Stimulated activated CD4-positive, alpha-beta T cell treated with anti-CD3 and anti-CD28 coated beads, Interleukin-12 subunit alpha, Interleukin-12 subunit beta, amount 100 ng/mL, for 24 hours (primary cell): Measurements from ENCODE around the gene EPOP.

Source experiments
- DNase-seq, 2 experiments: peaks; one replicate each; pipeline ENCODE4 v3.0.0-alpha.2; 2020; ENCODE audit warnings: low read depth in 2 of 2

Gene EPOP

DNA sequence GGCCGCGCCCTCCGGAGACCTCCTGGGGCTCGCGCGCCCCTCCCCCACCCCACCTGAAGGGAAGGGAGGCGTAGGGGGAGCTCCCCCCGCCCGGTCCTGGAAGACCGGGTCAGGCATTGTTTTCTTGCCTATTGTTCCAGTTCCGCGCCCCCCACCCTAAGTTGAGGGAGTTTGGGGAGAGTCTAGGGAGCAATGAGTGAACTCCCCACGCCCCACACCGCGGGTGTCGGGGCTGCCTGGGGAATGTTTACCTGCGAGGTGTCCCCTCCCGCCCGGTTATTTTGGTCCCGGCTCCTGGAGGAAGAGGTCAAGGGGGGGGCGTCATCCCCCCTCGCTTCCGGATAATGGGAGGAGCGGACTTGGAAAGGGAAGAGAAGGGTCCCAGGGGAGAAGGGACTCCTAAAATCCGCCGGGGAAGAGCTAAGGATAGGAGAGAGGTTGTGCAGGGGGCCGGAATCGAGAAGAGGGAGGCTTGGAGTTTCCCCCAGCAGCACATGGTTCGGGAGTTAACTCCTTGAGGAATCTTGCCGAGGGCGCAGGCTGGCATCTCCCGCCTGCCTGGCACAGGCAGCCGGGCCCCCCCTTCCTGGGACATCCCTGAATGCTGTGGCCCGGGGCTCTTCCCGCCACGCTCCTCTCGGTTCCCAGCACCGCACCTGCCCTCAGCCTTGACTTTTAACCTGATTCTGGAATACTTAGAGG lies 31.2 kb upstream of the EPOP start:
- DNase-seq: no peak

DNA sequence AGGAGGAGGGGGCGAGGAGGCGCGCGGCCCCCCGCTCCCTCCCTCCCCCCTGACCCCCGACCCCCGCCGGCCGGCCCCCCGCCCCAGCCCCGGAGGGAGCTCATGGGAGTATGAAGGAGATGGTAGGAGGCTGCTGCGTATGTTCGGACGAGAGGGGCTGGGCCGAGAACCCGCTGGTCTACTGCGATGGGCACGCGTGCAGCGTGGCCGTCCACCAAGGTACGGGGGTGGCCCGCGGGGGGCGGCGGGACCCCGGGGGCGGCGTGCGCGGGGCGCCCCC lies 30.7 kb upstream of the EPOP start:
- no peak for DNase-seq

DNA sequence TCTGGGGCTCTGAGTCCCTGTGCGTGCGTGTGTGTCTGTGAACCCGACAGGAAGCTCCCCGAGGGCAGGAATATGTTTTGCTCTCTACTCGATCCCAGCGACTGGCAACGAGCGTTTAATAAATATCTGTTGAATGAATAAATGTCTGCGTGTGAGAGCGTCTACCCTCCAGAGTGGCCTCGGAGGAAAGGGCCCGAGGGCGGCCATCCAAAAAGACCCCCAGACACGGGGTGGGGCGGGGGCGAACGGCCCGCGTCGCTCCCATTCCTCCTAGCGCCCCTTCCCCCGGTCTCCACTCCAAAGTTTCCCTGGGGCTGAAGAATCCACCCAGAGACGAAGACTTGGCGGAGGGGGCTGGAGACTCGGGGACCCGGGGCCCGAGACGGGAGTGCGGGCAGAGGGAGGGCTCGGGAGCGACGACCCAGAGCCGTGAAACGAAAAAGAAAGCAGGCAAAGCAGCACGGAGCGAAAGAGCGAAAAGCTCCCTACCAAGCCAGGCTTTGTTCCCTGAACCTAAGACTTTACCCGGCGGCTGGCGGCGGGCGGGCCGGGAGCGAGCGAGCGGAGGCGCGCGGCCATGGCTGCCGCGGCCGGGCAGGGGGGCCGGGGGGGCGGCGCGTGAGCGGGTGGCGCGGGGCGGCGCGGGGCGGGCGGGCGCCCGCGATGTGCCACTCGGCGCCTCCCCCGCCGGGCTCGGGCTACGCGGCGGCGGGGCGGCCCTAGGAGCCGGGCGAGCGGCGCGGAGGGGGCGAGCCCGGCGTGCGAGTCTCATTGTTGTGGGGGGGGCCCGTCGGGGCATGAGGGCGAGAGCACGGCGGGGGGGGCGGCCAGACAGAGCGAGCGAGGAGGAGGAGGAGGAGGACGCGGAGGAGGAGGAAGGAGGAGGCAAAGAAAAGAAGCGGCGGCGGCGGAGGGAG lies 30.1 kb upstream of the EPOP start, which contains the start of gene MLLT6:
MLLT6 (plus strand) TSS at position 668 of the 917 bp plus-strand sequence. CDS start 360 bp downstream, outside the sequence.
- DNase-seq: peak; percentile 52 to 62

DNA sequence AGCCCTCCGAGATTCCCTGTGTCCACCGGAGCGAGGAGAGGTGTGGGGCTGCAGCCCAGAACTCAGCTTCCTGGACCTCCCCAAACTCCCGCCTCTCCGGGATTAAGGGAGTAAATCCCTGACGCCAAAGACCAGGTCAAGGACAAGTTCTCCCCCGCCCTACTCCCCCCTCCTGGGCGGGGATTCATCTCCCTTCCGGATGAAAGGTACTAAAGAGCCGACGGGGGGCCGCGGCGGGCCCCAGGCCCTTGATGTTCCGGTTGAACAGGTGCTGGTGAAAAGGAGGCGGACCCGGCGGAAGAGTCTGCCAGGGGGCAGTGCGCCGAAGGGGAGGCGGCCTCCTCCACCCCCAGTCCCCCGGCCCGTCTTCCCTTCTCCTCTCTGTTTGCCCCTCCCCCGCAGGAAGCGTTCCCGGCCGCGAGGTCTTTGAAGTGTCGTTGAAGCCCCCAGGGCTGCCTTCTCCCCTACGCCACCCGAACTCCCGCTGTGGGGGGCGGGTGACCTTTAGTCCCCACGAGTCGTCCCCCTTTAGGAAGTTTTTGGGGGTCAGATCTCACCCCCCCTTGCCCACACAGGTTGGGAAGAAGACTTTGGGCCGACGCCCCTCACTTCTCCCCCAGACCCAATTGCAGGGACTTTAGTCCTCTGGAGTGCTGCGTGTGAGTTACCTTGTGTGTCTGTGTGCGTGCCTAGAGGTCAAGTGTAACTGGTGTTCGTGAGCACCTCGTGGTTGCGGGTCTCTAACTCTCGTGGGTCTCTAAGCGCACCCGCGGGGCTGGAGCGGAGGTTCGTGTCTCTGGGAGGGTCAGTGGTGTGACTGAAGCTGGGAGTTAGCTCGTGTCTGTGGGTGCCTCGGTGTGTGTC lies 29.2 kb upstream of the EPOP start:
- DNase-seq: peak; percentile 76 to 92

DNA sequence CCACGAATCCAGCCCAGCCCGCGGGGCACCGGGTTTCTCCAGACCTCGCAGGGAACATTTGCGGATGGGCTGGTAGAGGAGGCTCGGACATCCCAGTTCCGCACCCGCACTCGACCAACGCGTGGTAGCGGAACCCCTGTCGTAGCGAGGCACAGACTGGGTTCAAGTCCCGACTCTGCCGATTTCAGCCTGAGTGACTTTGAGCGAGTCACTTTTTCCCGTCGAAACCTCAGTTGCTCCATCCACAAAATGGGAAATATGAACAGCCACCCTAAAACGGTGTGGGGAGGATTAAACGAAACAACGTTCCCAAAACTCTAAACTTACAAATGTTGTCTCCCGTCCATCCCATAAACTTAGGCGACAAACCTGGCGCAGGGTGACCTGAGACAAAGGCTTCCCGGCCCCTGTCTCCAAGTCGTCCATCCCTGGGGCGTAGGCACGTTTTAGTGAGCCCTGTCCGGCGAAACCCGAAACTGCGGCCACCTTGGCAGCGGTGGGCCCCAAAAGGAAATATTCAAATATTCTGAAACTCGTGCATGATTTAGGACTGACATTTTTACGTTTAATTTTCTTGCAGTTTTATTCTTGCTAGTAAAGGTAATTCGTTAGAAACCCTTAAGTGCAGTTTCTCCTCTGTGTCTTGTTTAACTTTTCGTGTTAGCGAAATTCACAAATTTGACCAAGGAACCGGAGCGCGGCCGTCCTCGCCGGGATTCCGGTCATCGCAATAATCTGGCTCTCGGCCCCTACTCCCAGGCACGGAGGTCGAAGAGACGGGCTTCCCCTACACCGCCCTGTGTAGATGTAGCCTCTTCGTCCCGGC lies 28.4 kb upstream of the EPOP start:
- peak in 1 of 2 experiments; percentile 28 for DNase-seq

DNA sequence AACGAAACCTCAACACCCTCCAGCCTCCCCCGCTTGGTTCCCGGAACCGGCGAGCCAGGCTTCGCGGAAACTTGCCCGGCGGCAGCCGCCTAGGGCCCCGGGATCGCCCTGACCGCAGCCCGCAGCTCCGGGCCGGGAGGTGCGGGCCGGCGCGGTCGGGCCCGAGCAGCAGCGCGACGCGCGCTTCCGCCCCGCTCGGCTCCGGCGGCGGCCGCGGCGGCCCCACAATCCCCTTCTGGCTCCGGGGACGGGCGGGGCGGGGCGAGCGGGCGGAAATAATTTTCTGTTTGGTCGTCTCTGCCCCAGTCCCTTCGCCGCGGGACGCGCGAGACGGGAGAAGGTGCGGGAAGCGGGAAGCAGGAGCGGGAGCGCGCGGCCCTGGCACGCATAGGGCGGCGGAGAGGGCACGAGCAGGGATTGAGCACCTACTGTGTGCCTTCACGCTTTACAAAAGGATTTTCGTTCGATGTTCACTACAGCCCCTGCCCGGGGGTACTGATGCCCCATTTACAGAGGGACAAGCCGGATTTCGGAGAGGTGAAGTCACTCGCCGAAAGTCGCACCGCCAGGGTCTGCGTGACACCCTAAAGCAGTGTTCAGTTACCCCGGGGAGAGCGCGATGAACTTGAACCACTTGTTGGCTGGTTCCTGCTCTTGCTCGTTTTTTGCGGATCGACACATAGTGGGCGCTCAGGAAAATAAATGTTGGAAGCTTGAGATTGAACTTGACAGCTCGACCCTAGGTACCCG lies 27.6 kb upstream of the EPOP start:
- DNase-seq: peak; percentile 69 to 74

DNA sequence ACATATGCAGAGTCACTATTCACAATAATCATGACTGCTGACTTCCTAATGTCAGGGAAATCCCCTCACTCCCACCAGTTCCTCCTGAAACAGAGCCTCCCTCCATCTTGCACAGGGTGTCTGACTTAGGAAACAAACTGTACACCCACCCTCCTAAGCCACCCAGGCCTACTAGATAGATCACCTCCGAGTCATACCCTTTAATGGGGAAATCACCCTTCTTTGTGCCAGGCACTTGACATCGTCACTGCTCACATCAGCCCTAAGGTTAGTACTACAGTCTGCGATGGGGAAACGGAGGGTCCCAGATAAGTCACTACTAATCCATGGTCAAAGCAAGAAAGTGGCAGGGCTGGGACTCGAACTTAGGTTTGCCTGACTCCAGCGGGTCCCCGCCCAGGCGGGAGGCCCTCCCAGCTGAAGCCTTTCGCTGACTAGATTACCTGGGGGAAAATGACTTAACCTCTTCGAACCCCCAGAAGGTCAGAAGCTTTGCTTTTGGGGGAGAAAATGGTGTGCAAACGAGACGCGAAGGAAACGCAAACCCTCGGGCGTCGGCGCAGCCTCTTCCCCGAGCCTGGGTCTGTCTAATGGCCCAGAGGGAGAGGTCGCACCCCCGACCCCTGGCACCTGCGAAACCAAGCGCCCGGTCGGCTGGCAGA lies 26.9 kb upstream of the EPOP start:
- DNase-seq: peak; percentile 74 to 83

DNA sequence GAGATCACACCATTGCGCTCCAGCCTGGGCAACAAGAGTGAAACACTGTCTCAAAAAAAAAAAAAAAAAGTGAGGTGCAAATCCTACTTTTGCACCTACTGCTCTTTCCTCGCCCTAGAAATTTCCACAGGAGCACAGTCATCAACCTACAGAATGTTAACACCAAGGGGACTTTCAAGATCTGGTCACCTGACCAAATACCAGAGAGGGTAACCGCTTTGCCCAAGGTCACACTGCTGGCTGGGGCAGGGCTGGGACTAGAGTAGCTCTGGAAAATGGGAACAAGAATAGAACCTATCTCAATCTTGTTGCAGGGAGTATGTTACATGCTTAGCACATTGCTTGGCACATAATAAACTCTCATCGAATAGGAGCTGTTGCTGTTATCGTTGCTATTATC lies 24.0 kb upstream of the EPOP start:
- no peak for DNase-seq

DNA sequence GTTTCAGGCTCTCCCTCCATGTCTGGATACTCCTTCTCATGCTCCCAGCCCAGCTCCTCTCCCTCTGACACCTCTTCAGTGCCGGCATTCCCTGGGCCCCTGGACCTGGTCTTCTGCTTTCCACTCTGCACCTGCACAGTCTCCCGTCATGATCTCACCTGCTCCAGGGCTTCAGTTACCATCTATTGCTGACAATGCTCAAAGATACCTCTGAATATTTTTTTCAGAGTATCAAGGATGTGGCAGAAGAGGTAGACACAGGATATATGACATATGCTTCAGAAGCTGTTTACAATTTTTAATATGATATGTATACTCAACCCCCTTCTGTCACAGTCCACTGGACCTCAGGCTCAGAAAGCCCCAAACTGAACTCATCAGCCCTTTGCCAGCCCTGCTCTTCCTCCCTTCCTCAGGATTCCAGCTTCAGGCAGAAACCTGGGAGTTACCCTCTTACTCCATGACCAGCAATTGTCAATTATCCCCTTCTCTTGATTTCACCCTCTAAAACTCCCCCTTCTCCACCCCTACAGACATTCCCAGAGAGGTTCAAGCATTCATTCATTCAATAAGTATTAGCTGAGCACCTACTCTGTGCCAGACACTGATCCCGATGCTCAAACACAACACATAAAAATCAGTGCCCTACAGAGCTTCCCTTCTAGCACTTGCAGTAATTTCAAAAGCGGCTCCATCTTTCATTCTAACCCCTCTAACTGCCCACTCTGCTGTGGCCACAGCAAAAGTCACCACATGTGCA lies 22.5 kb upstream of the EPOP start:
- no peak for DNase-seq

DNA sequence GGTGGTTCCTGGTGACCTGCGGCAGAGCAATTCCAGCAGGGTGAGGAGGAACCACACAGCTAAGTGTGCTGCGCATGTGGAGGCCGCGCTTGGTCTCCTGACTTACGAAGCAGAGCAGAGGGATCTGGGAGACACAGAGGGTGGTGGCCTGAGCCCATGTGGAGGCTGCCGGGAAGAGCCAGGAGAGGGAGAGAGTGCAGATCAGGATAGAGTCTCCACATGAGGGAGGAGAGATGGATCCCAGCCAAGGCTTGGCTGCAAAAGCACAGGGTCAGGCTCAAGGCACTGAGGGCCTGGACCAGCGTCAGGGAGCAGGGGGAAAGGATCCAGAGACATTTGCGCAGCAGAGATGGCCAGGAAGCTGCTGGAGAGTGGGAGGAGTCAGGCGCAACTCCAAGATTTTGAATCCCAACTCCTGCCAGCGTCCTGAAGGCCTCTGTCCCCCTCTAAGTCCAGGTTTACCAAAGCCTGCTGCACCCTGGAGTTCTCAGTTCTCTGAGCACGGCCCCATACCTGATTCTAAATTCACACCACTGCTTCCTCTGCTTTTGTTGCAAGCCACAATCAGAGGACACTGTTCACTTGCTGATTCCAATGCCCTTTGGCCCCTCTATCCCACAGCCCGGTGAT lies 19.1 kb upstream of the EPOP start:
- DNase-seq: no peak

DNA sequence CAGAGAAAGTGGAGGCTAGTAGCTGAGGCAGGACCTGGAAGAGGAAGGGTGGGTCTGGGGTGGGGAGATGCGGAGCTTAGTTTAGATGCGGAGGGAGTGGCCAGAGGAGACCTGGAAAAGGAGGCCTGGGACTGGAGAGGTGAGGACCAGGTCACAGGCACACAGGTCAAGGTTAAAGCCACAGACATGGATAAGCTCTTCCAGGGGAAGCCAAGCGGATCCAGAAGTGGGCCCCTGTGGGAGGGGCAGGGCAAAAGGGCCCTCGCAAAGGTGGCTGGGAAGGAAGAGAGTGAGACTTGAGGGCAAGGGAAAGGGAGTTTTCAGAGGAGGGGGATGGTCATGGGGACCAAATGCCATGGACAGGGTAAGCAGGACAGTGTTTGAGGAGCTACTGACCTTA lies 16.4 kb upstream of the EPOP start:
- no peak for DNase-seq

DNA sequence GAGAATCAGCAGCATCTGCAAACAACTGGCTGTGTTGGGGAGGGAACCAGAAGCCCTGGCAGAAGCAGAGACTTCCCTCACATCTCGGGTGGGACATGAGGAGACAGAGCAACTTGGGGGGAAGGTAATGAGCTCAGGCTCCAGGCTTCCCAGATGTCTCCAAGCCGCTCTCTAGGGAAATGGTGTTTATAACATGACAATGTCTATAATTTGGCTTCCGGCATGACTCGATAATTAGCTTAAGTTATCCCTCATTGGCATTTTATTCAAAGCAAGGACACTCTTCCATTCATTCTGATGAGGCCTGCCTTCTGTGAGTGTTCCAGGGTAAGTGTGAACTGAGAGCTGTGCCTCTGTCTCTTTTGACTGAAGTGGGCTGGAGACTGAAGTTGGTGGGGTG lies 15.6 kb upstream of the EPOP start:
- DNase-seq: no peak

DNA sequence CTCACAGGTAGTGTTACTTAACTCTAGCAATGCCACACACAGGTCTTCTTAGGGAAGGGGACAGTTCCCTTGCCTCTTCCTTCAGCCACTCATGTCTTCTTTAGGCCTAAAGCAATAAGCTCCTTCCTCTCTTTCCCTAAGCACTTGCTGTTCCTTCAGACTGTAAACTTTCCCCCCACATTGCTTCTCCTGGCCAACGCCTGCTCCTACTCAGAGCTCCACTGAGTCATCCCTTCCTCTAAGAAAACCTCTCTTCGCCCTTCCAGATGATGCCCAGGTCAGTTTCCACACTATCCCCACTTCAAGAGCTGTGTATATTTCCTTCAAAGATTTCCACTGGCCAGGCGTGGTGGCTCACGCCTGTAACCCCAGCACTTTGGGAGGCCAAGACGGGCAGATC lies 12.5 kb upstream of the EPOP start:
- no peak for DNase-seq

DNA sequence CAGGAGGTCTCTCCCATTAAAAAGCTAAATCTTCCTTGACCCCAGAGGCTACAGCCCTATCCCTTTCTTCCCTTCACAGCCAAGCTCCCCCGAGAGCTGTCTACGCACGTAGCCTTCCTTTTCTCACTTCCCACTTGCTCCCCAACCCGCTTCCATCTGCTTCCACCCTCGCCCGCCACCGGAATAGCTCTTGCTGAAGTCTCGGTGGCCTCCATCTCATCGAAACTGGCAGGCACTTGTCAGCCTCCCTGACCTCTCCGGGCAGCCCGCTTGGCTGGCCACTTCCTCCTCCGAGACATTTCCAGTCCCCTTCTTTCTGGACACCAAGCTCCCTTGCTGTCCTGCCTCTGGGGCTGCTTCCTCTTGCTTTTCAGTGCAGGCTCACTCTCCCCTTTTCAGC lies 10.7 kb upstream of the EPOP start:
- no peak for DNase-seq

DNA sequence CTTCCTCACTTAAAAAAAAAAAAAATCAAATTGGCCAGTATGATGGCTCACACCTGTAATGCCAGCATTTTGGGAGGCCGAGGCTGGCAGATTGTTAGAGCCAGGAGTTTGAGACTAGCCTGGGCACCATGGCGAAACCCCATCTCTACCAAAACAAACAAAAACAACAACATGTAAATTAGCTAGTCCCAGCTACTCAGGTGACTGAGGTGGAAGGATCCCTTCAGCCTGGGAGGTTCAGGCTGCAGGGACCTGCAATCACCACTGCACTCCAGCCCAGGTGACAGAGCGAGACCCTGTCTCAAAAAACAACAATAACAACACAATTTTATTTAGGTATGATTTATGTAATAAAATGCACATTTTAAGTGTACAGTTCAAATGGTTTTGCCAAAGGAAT lies 6.3 kb upstream of the EPOP start:
- DNase-seq: no peak

DNA sequence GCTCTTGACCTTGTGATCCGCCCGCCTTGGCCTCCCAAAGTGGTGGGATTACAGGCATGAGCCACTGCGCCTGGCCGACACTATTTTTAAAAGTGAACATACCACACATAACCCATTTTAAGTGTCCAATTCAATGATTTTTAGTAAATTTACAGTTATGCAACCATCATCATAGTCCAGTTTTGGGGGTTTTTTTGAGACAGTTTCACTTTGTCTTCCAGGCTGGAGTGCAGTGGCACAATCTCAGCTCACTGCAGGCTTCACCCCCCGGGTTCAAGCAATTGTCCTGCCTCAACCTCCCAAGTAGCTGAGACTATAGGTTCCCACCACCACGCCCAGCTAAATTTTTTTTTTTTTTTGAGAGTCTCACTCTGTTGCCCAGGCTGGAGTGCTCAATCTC lies 3.1 kb upstream of the EPOP start:
- DNase-seq: no peak

DNA sequence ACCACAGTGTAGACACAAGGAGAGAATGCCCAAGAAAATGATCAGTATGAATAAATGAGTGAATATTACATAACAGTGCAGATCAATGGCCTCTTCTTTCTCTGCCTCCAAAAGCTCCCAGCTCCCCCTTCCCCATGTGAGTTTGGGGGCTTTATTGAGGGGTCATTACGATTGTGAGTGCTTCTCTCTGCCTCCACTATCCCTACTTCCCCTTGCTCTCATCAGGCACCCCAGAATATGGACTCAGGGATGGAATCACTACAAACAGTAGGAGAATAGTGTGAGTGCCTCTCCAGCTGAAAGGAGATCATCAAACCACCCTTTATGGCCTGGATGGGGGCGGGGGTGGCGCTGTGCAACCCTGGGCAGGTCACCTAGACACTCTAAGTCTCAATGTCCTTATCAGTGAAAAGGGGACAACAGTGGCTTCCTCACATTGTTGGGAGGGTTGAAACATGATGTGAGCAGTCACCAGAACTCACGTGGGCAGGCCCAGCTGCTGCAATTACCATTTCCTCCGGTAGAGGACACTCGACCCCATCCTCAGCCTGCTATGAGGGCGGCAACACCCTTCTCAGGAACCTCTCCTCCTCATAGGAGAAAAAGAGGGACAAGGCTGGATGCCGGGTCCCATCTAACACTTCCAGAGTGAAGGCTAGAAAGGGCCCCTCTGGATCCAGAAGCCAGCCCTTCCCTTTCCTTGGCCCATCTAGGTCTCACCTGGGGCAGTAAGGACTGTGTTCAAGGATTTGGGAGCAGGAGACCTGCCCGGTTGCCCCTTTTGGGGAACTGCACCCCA lies 2.1 kb upstream of the EPOP start:
- peak; percentile 77 to 86 for DNase-seq
